Pancreas (tissue), 10 donors: Measurements from ENCODE around the gene YKT6. TPM values are rescaled to one million over a fixed set of nuclear protein-coding genes. Genes with fewer than 3 reads are reported as not detected.

Experiments
- ATAC-seq, 4 donors: fragments of 200-7000 bp; cut with Tn5 transposase; one replicate each; pipeline versions ENCODE4 v1.8.0 to v1.9.1; 2020; ENCODE audit warnings: mild to moderate bottlenecking in 4 of 4, moderate library complexity in 4 of 4
- DNase-seq, 6 donors: peaks; one replicate each; pipeline ENCODE4 v3.0.0-alpha.2; 2020
- FAIRE-seq: peaks from 2 replicates; lab custom pipeline; 2012; peaks lifted over from hg19 to GRCh38; lab: Jason Lieb, UNC
- H3K27ac ChIP-seq, 4 donors: fragments of 200-600 bp; sonication (generic); 1 replicate in 3 of 4; 2 replicates in 1 of 4; pipeline versions ENCODE4 v1.5.0 to v1.8.0; 2020
- H3K27me3 ChIP-seq, 4 donors: fragments of 200-600 bp; one replicate each; pipeline ENCODE4 v1.8.0; 2021
- H3K36me3 ChIP-seq, 3 donors: fragments of 200-600 bp; sonication (generic) in 1 of 3; one replicate each; pipeline versions ENCODE4 v1.5.0 to v1.8.0; 2020 to 2021
- H3K4me1 ChIP-seq, 3 donors: fragments of 200-600 bp; one replicate each; pipeline ENCODE4 v1.8.0; 2021
- H3K4me3 ChIP-seq, 4 donors: fragments of 200-600 bp; sonication (generic) in 2 of 4; one replicate each; pipeline versions ENCODE4 v1.5.0 to v1.8.0; 2020 to 2021
- H3K9me3 ChIP-seq, 4 donors: fragments of 200-600 bp; one replicate each; pipeline ENCODE4 v1.8.0; 2021
- WGBS, 2 donors: extraction: QIAGEN DNeasy Blood & Tissue Kit; methylation state at CpG; one replicate each; pipeline ENCODE4 v1.1.7; 2013; 5-methylcytosine and 5-hydroxymethylcytosine counted together
- intact Hi-C, 3 donors: fragments of 100-400 bp; cut with DNase I; formaldehyde crosslinking; loops; one replicate each; pipeline versions ENCODE4 v1.11.1 to v1.14.2; 2022
- polyA plus RNA-seq, 2 donors: library from polyadenylated mRNA; stranded (reverse); fragments of 200-250 nt; gene quantifications; one replicate each; pipeline ENCODE4 v1.2.3, GENCODE V29; 2013
- total RNA-seq, 6 donors: library from RNA; stranded (reverse); fragmentation: NEBNext Ultra II Directional in 4 of 6; extraction: Animal tissue kit (Norgen Biotek cat#: 25700) in 4 of 6; gene quantifications; one replicate each; pipeline versions ENCODE4 v1.2.1 to v1.2.4, GENCODE V29; 2021 to 2023
- TF ChIP-seq, protein P1 (sequence below), 4 donors: fragments of 200-600 bp; sonication (generic) in 3 of 4; IDR thresholded peaks; one replicate each; pipeline versions ENCODE4 v1.5.0 to v1.8.0; 2021; ENCODE audit warnings: antibody characterized with exemption in 4 of 4
- donor health status: healthy with polysubstance abuse.
- donor health status: DM: no; HTN: no; CAD: no; lungs with moderate emphysema.
- donor health status: DM: no; HTN: no; CAD: no.
- donor health status: control.
- donor health status: control.
- donor health status: Bipolar disorder and iron deficiency.
- donor health status: DM: yes; HTN: yes; CAD: no.
- donor health status: DM: no; HTN: no; CAD: no.
- donor health status: DM: no; HTN: no; CAD: no.
- donor health status: DM: yes; HTN: yes; CAD: no.

The YKT6 gene
- total and polyA plus RNA-seq, 8 donors, result 27.7 to 48.7 (median 37.0) TPM

DNA sequence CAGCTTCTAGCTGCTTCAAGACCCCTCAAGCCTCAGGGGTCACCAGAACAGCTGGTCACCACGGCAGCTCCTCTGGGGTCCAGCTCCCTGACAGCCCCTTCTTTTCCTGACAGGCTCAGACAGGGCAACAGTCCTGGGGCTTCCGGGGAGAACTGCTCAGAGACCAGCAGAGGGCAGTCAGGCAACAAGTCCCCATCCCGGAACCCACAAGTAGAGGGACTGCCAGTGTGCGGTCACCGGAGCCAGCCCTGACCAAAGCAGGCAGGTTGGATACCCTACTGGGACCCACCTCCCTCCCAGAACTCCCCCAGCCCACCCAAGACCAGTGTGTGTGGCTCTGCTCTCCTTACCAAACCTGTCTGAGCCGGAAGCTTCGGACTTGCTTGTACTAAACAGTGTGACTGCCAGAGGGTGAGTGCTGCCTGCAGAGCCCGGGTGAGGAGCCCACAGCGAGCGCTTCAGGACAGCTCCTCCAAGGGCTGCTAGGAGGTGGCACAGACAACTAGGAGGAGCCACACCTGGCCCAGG is 40.3 kb downstream of the YKT6 start:
- H3K27me3 ChIP-seq, result no peaks in the 10 kb centered on the region
- ATAC-seq, result peak; percentile 97 to 99 (median 98)
- H3K27ac ChIP-seq, result no peak overlapping the region
- DNase-seq, result peak; percentile 75 to 91 (median 79)
- H3K9me3 ChIP-seq, result no peaks in the 10 kb centered on the region
- H3K4me1 ChIP-seq, result no peaks in the 10 kb centered on the region
- FAIRE-seq, result no peak
- peak overlapping the region in 2 of 4 donors; percentile 31 to 33 for H3K4me3 ChIP-seq
- no peaks in the 10 kb centered on the region for H3K36me3 ChIP-seq
- intact Hi-C loops, result loop anchor here in 2 of 3 donors (5.0 to 10.0 kb wide), 3 partner anchors 236 to 324 kb away; no protein-coding TSS in a partner anchor
- WGBS, 2 donors, result 3 to 5% methylated on average over 10 of the region's 10 CpGs
- TF ChIP-seq, protein P1, sequence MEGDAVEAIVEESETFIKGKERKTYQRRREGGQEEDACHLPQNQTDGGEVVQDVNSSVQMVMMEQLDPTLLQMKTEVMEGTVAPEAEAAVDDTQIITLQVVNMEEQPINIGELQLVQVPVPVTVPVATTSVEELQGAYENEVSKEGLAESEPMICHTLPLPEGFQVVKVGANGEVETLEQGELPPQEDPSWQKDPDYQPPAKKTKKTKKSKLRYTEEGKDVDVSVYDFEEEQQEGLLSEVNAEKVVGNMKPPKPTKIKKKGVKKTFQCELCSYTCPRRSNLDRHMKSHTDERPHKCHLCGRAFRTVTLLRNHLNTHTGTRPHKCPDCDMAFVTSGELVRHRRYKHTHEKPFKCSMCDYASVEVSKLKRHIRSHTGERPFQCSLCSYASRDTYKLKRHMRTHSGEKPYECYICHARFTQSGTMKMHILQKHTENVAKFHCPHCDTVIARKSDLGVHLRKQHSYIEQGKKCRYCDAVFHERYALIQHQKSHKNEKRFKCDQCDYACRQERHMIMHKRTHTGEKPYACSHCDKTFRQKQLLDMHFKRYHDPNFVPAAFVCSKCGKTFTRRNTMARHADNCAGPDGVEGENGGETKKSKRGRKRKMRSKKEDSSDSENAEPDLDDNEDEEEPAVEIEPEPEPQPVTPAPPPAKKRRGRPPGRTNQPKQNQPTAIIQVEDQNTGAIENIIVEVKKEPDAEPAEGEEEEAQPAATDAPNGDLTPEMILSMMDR (IDR thresholded peaks at IDR 0.05), result peak; percentile 43 to 70 (median 54)

DNA sequence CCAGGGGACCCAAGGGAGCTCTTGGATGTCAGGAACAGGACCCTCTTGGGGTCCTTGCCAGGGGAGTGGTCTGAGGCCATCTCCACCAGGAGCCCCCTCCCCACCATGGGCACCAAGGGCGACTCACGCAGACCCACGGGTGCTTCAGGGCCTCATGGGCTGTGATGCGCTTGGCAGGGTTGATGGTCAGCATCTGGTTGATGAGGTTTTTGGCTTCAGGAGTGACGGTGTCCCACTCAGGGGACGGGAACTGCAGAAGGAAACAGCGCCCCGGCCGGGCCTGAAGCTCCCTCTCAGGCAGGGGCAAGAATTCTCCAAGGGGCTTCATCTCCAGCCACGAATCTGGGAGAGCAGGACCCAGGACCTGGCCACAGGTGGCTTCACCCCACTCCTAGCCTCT is 41.3 kb downstream of the YKT6 start:
- Histone ChIP-seq H3K4me3 (no peak overlapping the region), H3K36me3 (no peaks in the 10 kb centered on the region), H3K9me3 (no peaks in the 10 kb centered on the region), H3K27ac (no peak overlapping the region), H3K4me1 (no peaks in the 10 kb centered on the region), H3K27me3 (no peaks in the 10 kb centered on the region)
- TF ChIP-seq, protein P1 (IDR thresholded peaks at IDR 0.05), result no peak
- ATAC-seq (no peak), FAIRE-seq (no peak), DNase-seq (no peak)
- intact Hi-C loops, result loop anchor here in 2 of 3 donors (2.0 to 10.0 kb wide), 4 partner anchors 235 to 325 kb away; no protein-coding TSS in a partner anchor
- 62 to 78% methylated on average over 10 of the region's 10 CpGs for WGBS, 2 donors

GRCh38 chr7:44244282-44244681 is 43.5 kb downstream of the YKT6 start:
- TF ChIP-seq, protein P1 (IDR thresholded peaks at IDR 0.05), result no peak
- FAIRE-seq (no peak), DNase-seq (no peak), ATAC-seq (no peak)
- intact Hi-C loops, result loop anchor here in 2 of 3 donors (5.0 to 10.0 kb wide), 3 partner anchors 233 to 321 kb away; no protein-coding TSS in a partner anchor
- Histone ChIP-seq H3K36me3 (no peaks in the 10 kb centered on the region), H3K9me3 (no peaks in the 10 kb centered on the region), H3K27me3 (no peaks in the 10 kb centered on the region), H3K4me3 (no peak overlapping the region), H3K27ac (no peak overlapping the region), H3K4me1 (no peaks in the 10 kb centered on the region)
- WGBS, 2 donors, result 47 to 49% methylated on average over 8 of the region's 8 CpGs

DNA sequence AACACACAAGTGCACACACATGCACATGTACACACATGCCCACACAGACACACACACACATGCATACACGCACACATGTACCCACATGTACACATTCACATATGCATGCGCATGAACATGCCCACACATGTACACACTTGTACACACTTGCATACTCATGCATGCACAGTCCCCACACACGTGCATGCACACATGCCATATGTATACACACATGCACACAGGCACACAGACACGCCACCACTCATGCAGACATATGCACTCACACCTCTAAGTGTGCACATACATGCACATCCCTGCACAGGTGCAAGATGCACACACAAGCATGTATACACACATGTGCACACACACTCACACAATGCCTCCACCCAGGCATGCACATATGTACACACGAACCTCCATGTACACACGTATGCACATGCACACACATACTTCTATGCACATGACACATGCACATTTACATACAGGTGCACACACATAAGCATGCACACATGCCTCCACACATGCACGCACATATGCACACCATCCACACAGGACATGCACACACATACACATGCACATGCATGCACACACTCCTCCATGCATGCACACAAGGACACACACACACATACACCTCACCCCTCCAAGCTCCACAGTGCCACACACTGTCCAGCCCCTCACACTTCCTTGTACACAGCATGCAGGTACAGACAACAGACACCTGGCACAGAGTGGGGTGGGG is 45.8 kb downstream of the YKT6 start:
- no peak overlapping the region for H3K27ac ChIP-seq
- WGBS, 2 donors, result 83 to 92% methylated on average over 7 of the region's 7 CpGs
- intact Hi-C loops, result loop anchor here in 1 of 3 donors (10.0 kb wide), 1 partner anchor 318 kb away; no protein-coding TSS in a partner anchor
- DNase-seq, result no peak
- H3K27me3 ChIP-seq, result no peaks in the 10 kb centered on the region
- FAIRE-seq, result no peak
- no peak for ATAC-seq
- no peaks in the 10 kb centered on the region for H3K9me3 ChIP-seq
- TF ChIP-seq, protein P1 (IDR thresholded peaks at IDR 0.05), result no peak
- no peak overlapping the region for H3K4me3 ChIP-seq
- H3K36me3 ChIP-seq, result no peaks in the 10 kb centered on the region
- H3K4me1 ChIP-seq, result no peaks in the 10 kb centered on the region
